Measurements from ENCODE around the gene MTURN.

The MTURN gene

DNA sequence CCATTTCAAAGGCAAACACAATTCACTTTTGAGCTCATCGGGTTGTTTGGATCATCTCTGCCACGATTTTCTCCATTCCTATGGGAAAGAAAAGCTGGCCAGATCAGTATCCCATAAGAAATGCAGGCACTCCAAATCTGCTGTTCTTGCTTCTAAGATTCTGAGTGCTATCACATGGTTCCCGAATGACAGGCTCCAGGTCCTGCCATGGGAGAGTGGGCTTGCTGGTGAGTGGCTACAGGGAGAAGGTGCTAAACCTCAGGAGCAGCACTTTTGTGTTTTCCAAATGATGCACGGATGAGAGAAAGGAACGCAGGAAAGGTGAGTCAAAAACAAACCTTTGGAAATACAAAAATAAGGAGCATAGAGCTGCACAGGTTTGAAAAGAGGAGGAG lies 32.1 kb downstream of the MTURN start:
- no peak for DNase-seq
- no peaks in the 10 kb centered on the region for H3K27me3 ChIP-seq
- no peak overlapping the region for H3K4me3 ChIP-seq (ENCODE audit: low read depth, low read length)
- peaks cover 3% of the 10 kb centered on the region for H3K4me1 ChIP-seq
- H3K9me3 ChIP-seq = no peaks in the 10 kb centered on the region
- TF ChIP-seq, protein P1, sequence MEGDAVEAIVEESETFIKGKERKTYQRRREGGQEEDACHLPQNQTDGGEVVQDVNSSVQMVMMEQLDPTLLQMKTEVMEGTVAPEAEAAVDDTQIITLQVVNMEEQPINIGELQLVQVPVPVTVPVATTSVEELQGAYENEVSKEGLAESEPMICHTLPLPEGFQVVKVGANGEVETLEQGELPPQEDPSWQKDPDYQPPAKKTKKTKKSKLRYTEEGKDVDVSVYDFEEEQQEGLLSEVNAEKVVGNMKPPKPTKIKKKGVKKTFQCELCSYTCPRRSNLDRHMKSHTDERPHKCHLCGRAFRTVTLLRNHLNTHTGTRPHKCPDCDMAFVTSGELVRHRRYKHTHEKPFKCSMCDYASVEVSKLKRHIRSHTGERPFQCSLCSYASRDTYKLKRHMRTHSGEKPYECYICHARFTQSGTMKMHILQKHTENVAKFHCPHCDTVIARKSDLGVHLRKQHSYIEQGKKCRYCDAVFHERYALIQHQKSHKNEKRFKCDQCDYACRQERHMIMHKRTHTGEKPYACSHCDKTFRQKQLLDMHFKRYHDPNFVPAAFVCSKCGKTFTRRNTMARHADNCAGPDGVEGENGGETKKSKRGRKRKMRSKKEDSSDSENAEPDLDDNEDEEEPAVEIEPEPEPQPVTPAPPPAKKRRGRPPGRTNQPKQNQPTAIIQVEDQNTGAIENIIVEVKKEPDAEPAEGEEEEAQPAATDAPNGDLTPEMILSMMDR (IDR thresholded peaks at IDR 0.05; ENCODE audit: low read depth, low read length) = no peak
- H3K36me3 ChIP-seq = no peaks in the 10 kb centered on the region

DNA sequence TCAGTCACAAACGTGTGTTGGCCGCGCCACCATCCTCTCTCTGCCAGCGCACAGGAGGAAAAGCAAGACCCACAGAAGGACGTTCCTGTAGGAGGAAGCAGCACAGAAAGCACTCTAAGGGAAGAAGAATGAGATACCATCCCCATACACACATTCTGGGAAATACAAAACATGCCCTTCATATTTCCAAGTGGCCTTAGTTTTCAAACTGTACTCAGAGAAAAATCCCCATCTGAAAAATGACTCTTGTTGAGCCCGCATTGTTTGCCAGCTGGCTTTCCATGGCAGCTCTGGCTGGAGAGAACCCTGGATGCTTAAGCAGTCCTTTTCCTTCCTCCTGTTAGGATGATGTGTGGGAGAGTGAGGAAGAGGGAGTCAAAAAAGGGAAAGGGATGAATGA lies 33.1 kb downstream of the MTURN start:
- TF ChIP-seq, protein P1 (IDR thresholded peaks at IDR 0.05; ENCODE audit: low read depth, low read length) = no peak

DNA sequence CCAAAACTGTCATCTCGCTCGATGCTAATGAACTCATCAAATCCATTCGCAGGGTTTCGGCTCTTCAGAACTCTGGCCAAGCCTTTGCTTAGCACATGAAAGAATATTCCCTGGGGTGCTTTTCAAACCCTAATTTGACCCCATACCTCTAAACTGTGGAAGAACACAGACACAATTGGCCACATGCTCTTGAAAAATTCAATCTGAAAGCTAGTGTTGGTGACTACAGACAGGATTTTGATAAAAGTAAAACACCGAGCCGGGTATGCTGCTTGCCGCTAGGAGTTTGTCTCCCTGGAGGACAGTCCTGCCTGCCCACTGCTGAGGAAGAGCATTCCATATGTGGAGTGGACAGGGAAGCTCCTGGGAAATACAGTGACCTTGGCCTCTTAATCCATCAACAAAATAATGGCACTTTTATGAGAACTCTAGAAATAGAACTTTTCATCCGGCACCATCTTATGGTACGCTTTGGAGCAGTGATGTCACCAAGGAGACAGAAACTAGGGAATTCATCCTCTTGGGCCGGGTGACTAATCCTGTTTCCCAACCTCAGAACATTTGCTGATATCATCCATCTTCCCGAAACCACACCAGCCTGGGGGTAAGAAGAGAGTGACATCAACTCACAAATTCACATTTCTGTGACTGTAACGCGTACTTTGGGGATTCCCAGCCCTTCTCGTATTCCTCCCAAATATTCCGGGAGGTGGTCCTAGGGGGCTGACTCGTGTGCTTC lies 34.2 kb downstream of the MTURN start:
- Histone ChIP-seq H3K9me3 (no peaks in the 10 kb centered on the region), H3K27me3 (no peaks in the 10 kb centered on the region), H3K36me3 (no peaks in the 10 kb centered on the region), H3K4me1 (peaks cover 20% of the 10 kb centered on the region), H3K4me3 (ENCODE audit: low read depth, low read length) (no peak overlapping the region)
- no peak for DNase-seq
- TF ChIP-seq, protein P1 (IDR thresholded peaks at IDR 0.05; ENCODE audit: low read depth, low read length) = no peak

More for the DNA sequence above, 33.1 kb downstream of the MTURN start:
- H3K4me1 ChIP-seq = peaks cover 13% of the 10 kb centered on the region
- H3K36me3 ChIP-seq = no peaks in the 10 kb centered on the region
- no peak overlapping the region for H3K4me3 ChIP-seq (ENCODE audit: low read depth, low read length)
- DNase-seq = no peak
- H3K9me3 ChIP-seq = no peaks in the 10 kb centered on the region
- H3K27me3 ChIP-seq = no peaks in the 10 kb centered on the region

DNA sequence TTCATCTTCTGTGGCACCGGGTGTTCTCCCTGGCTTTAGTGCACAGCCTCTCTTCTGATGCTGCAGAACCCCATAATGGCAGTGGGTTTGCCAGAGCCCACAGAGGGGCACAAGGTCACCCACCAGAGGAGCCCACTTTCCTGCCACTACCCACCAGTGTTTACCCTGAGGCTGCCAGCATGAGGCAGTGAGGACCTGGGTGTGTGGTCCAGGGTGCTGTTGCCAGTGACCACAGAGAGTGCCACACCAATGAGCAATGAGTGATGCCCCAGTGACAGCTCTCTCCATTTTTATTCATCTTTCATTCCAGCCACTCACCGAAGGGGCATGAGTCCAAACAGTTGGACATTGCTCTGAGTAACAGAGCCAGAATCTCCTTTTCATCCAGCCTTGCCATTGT lies 34.8 kb downstream of the MTURN start:
- TF ChIP-seq, protein P1 (IDR thresholded peaks at IDR 0.05; ENCODE audit: low read depth, low read length) = no peak
- H3K4me3 ChIP-seq (ENCODE audit: low read depth, low read length) = no peak overlapping the region
- H3K4me1 ChIP-seq = peaks cover 20% of the 10 kb centered on the region
- H3K9me3 ChIP-seq = no peaks in the 10 kb centered on the region
- H3K36me3 ChIP-seq = no peaks in the 10 kb centered on the region
- DNase-seq = no peak
- no peaks in the 10 kb centered on the region for H3K27me3 ChIP-seq

DNA sequence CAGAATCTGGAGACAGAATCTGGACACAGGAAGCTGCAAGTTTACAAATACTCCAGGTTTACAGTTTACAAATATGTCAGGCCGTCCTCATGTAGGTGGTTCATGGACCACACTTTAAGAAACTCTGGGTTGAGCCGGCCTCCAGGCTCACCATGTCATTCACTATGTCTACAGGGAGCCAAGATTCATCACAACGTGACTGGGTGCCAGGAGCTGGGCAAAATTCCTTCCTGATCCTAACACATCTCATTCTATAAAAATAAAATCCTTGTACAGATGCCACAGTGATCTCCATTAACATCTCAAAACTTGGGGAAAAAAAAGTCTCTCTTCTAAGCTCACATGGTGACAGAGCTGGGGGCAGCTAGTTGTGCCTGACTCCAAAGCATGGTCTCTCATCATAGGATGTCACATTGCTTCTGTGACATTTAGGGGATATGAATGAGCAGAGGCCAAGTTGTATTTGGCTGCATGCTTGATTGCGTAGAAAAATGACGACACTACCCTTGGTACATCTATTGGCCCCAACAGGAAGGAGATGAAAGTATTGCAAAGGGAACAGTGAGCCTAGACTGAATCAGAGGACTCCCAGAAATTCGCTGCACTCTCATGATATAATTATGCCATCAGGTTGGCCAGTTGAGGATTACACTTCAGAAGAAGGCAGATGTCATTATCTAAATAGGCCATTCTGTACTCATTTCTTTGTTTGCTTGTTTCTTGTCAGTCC lies 35.9 kb downstream of the MTURN start:
- Histone ChIP-seq H3K36me3 (no peaks in the 10 kb centered on the region), H3K9me3 (no peaks in the 10 kb centered on the region), H3K4me3 (ENCODE audit: low read depth, low read length) (no peak overlapping the region), H3K4me1 (peaks cover 20% of the 10 kb centered on the region), H3K27me3 (no peaks in the 10 kb centered on the region)
- DNase-seq = no peak
- TF ChIP-seq, protein P1 (IDR thresholded peaks at IDR 0.05; ENCODE audit: low read depth, low read length) = no peak
